NK-92 treated with Interleukin-12 subunit alpha and Interleukin-12 subunit beta, amount 100 ng/mL, for 24 hours (cell line): ENCODE data around the gene TPP2.
A peak's percentile ranks its signal among the peaks of the same experiment; 100 is the strongest.

Source experiments
- DNase-seq: peaks from one replicate; lab custom pipeline; 2025; lab: John Stamatoyannopoulos, UW

TPP2 gene

GRCh38 chr13:102694937-102695336, 98.2 kb downstream of the TPP2 start, which contains the start of gene METTL21C:
METTL21C (minus strand) TSS chr13:102695044; CDS start chr13:102694498, 546 bp downstream.
- no peak for DNase-seq

DNA sequence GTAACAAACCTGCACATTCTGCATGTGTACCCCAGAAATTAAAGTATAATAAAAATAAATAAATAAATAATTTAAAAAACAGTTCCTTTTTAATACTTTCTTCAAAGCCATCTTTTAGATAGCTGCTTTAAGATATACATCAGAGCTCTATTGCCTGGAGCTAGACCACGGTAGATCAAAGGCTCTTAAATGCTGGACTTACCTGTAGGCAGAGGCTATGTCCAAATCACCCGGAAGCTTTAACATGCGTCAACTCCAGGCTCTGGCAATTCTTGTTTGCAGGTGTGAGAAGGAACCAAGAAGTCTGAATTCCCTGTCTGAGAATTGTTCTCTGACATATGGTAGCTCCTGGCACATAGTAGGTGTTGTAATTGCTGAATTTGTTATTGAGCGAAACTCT, 99.7 kb downstream of the TPP2 start:
- DNase-seq: no peak

DNA sequence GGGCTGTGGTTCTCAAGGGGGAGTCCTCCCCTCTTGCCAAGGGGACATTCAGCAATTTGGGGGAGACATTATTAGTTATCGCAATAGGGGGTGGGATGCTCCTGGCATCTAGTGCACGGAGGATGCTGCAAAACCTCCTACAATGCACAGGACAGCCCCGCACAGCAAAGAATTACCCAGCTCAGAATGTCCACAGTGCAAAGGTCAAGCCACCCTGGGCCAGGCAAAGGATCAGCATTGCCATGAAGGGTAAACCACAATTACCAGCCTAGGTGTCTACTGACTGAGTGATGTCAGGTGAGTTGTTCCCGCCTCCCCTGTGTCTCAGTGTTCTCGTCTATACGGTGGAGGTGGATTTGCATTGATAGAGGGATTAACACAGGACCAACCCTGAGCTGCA, 100.5 kb downstream of the TPP2 start:
- DNase-seq: no peak

- DNase-seq: no peak
Observed at GRCh38 chr13:102697929-102698648, 101.3 kb downstream of the TPP2 start.

- no peak for DNase-seq
Observed at GRCh38 chr13:102698649-102698980, 101.8 kb downstream of the TPP2 start.

- DNase-seq: no peak
Observed at GRCh38 chr13:102699504-102699903, 102.7 kb downstream of the TPP2 start.

- DNase-seq: no peak
Observed at GRCh38 chr13:102700088-102701031, 103.6 kb downstream of the TPP2 start.

- DNase-seq: no peak
Observed at GRCh38 chr13:102701331-102701730, 104.5 kb downstream of the TPP2 start.

GRCh38 chr13:102702965-102703725, 106.4 kb downstream of the TPP2 start:
- DNase-seq: no peak

DNA sequence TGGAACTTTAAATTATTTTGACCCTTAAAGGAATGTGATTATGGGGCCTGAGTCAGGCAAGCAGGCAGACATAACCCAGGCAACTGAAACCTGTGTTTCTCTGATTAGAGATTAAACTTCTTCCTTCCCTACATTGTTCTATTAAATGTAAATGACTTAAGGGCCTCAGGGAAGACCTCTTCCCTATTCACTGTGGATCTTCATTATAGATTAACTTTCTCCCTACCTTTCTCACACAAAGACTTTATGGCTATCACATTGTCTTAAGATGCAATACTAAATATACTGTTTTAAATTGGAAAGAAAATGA, 106.9 kb downstream of the TPP2 start:
- DNase-seq: no peak

DNA sequence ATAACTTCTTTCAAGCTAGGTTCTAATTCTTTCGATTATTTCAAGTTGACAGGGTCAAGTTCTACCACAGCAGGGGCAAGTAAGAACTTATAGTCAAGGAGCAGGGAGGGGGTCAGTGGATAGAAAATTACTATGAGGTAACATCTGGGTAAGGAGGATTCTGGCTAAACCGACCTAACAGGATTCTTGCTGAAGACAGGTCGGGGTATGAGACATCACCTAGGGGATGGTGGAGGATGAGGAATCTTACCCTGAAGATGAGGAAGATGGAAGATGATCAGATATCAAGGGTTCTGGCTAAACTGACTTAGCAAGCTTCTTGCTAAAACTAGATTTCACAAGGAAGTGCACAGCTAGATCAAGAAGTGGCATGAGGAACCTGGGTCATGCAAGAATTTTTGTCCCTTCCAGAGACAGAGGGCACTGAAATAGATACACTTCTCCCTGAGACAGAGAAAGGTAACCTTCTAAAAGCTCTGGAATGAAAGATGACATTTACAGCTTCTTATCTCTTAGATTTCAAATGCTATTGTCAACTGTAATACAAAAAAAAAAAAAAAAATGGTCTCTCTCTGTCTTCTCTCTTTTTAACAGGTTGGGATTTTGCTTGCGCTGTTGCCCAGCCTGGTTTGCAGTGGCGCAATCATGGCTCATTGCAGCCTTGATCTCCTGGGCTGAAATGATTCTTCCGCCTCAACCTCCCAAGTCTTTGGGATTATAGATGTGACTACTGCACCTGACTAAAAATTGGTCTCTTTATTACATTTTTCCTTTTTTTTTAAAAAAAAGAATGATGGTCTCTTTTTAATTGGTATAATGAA, 107.7 kb downstream of the TPP2 start:
- no peak for DNase-seq

GRCh38 chr13:102707467-102707866, 110.7 kb downstream of the TPP2 start:
- DNase-seq: no peak

DNA sequence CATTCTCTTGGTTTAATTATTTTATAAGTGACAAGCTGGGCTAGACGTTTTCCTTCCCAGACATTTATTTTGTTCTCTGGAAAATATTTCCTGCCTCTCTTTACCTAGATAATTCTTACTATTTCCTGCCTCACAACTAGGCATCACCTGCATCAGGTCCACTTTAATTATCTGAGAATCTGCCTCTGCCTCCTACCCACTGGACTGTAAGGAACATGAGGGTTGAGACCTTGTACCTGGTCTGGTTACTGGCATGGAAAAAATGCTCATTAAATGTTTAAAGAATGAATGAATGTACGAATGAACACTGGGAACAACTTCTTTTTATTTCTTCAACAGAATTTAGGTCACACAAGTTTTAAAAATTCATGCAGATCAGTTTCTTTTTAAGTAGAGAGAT, 111.4 kb downstream of the TPP2 start:
- no peak for DNase-seq

GRCh38 chr13:102708991-102709390, 112.2 kb downstream of the TPP2 start:
- DNase-seq: no peak

DNA sequence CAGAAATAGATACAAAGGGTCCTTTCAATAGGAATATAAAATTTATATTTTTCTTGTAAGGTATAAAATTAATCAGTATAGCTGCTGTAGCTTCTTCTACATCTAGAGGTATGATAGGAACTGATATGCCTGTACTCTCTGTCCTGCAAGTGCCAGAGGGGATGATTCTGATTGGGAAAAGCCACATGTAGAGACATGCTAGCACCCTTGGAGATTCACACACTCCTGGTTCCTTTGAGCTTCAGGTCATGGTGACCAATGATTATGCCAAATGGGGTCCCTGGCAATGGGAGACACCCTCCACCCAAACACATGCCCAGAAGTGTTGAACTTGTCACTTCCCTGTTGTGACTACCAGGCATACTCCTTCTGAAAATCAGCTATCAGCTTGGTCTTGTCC, 112.8 kb downstream of the TPP2 start:
- DNase-seq: no peak

DNA sequence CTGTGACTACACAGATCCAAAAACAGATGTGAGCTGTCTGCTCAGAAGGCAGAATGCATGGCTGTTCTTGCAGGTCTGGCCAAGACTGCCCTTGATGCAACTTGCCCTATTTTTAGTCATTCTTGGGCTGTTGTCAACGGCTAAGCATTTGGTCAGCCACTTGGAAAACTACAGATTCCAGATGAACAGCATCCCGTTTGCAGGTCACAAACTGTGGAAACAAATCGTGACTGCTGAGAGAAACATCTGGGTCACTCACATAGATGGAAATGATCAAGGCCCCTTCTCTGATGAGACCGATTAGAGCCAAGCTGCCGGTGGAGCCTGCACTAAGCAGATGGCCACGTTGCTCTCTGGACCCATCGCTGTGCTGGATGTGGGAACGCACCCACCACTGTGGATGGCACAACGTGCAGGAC, 113.5 kb downstream of the TPP2 start:
- DNase-seq: no peak

GRCh38 chr13:102715447-102715846, 118.7 kb downstream of the TPP2 start:
- no peak for DNase-seq

- no peak for DNase-seq
Observed at GRCh38 chr13:102718746-102719145, 122.0 kb downstream of the TPP2 start.

DNA sequence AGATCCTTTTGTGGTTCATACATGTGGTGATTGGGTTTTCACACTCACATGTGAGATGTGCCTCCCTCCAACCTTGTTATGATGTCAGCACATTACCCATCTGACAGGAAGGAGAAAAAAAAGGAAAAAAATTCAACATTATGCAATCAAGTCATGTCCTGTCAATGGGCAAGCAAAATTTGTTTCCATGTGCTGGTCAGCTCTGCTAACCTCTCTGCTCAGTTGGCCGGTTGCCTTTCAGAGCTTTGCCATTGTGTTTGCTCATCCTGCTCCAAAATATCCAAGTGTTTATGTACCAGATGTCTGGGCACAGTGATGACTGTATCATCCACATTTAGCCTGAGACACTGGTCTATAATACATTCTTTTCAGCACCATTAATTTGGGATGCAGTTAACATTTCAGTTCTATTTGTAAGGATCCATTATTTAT, 125.0 kb downstream of the TPP2 start:
- peak; percentile 8 for DNase-seq

GRCh38 chr13:102724923-102725322, 128.1 kb downstream of the TPP2 start:
- DNase-seq: no peak

- no peak for DNase-seq
Observed at GRCh38 chr13:102726430-102726829, 129.6 kb downstream of the TPP2 start.
